ENCODE data around the gene ELL.

Gene ELL

DNA sequence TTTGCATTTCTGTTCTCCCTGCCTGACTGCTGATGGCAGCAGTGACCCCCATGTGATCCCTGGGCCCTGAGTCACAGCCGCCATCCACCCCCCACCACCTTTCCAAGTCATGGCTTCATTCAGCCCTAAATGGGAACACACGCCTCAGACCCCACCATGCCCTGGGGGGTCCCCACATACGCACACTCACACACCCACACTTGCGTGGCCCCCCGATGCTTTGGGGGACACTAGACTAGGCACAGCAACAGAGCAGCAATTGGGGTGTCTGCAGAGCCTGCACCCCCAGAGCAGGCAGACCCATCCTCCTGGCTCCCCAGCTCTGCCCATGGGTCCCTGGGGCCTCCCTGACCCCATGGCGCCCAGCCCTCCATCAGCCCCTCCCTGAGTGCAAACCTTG is 78.5 kb downstream of the ELL start:
- H3K4me3 Mint-ChIP-seq: no peak overlapping the region
- TF ChIP-seq, protein P1, sequence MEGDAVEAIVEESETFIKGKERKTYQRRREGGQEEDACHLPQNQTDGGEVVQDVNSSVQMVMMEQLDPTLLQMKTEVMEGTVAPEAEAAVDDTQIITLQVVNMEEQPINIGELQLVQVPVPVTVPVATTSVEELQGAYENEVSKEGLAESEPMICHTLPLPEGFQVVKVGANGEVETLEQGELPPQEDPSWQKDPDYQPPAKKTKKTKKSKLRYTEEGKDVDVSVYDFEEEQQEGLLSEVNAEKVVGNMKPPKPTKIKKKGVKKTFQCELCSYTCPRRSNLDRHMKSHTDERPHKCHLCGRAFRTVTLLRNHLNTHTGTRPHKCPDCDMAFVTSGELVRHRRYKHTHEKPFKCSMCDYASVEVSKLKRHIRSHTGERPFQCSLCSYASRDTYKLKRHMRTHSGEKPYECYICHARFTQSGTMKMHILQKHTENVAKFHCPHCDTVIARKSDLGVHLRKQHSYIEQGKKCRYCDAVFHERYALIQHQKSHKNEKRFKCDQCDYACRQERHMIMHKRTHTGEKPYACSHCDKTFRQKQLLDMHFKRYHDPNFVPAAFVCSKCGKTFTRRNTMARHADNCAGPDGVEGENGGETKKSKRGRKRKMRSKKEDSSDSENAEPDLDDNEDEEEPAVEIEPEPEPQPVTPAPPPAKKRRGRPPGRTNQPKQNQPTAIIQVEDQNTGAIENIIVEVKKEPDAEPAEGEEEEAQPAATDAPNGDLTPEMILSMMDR (IDR thresholded peaks at IDR 0.05): no peak
- H3K9me3 Mint-ChIP-seq: no peaks in the 10 kb centered on the region
- peaks cover 68% of the 10 kb centered on the region for H3K4me1 Mint-ChIP-seq
- DNase-seq: no peak
- H3K27ac Mint-ChIP-seq: peak overlapping the region; percentile 93
- H3K27me3 Mint-ChIP-seq (ENCODE audit: low read depth, poor library complexity): peaks cover 4% of the 10 kb centered on the region
- peaks cover 11% of the 10 kb centered on the region for H3K36me3 Mint-ChIP-seq (ENCODE audit: low read depth)

- H3K9me3 Mint-ChIP-seq: no peaks in the 10 kb centered on the region
- H3K4me3 Mint-ChIP-seq: no peak overlapping the region
- peaks cover 65% of the 10 kb centered on the region for H3K4me1 Mint-ChIP-seq
Measured at GRCh38 chr19:18442941-18443340, 78.9 kb downstream of the ELL start.

GRCh38 chr19:18441804-18442788 is 79.8 kb downstream of the ELL start:
- DNase-seq: no peak
- Mint-ChIP-seq H3K4me1 (peaks cover 59% of the 10 kb centered on the region), H3K27ac (no peak overlapping the region), H3K36me3 (ENCODE audit: low read depth) (peaks cover 7% of the 10 kb centered on the region), H3K9me3 (no peaks in the 10 kb centered on the region), H3K4me3 (no peak overlapping the region), H3K27me3 (ENCODE audit: low read depth, poor library complexity) (peaks cover 4% of the 10 kb centered on the region)
- TF ChIP-seq, protein P1 (IDR thresholded peaks at IDR 0.05): no peak

More at GRCh38 chr19:18442941-18443340, 78.9 kb downstream of the ELL start:
- Mint-ChIP-seq H3K27me3 (ENCODE audit: low read depth, poor library complexity) (peaks cover 4% of the 10 kb centered on the region), H3K36me3 (ENCODE audit: low read depth) (peaks cover 7% of the 10 kb centered on the region), H3K27ac (peak overlapping the region; percentile 50)
- TF ChIP-seq, protein P1 (IDR thresholded peaks at IDR 0.05): no peak
- DNase-seq: no peak

DNA sequence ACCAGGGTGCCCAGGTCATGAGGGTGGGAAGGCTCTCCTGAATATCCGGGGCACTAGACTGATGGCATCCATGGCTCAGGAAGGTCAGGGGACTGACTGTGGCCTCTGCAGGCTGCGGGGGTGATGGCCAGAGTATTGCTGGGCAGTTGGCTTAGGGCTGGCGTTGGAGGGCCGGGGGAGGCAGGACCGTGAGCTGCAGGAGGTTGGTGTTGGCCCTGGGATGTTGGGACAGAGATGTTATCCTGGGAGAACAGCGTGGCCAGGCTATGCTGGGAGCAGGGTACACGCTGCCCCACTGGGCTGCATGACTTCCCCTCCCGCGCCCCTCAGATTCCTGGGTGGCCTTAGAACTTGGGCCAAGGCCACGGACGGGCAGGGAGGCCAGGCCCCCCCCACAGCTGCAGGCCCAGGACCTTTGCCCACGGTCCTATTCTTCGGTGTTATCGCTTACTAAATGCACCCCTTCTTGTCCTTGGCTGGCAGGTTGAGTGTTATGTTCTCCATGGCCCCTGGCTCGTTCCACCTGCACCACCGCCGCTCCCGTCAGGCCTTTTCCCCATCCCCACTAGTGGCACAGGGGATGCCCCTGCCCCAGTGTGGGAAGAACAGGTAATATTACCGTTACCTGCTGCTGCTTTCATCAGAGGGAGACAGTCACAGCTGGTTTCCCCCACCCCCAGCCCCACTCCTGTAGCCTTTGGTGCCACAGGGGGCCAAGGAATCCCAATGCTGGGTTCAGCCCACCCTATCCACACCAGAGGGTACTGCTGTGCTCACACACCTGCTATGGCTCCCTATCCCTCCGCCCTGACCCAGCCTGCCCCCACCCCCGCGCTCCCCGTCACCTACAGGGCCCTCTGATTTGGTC is 80.7 kb downstream of the ELL start:
- Mint-ChIP-seq H3K27me3 (ENCODE audit: low read depth, poor library complexity) (peaks cover 4% of the 10 kb centered on the region), H3K27ac (peak overlapping the region; percentile 54), H3K4me1 (peaks cover 54% of the 10 kb centered on the region), H3K4me3 (no peak overlapping the region), H3K9me3 (no peaks in the 10 kb centered on the region), H3K36me3 (ENCODE audit: low read depth) (peaks cover 8% of the 10 kb centered on the region)
- no peak for DNase-seq
- TF ChIP-seq, protein P1 (IDR thresholded peaks at IDR 0.05): no peak

DNA sequence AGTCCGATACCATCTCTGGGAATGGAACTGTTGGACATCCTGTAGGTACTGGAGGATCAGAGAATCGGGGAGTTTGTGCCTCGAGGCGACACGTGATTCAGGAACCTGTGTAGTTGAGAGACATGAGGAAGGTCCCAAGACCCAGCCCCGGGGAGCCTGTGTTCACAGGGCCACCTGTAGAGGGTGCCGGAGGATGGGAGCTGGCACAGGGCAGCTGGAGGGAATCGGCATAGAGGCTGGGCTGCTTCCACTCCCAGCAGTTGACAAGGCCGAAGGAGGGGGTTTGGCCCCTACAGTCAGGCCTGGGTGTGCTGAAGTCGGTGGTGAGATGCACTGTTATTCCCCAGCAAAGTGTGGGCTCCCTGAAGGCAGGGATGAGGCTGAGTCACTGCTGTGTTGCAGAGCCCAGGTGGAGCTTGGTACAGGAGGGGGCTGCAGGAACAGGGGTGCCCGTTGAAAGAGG is 81.4 kb downstream of the ELL start:
- H3K36me3 Mint-ChIP-seq (ENCODE audit: low read depth): peaks cover 13% of the 10 kb centered on the region
- peaks cover 4% of the 10 kb centered on the region for H3K27me3 Mint-ChIP-seq (ENCODE audit: low read depth, poor library complexity)
- peak overlapping the region; percentile 69 for H3K27ac Mint-ChIP-seq
- H3K4me1 Mint-ChIP-seq: peaks cover 55% of the 10 kb centered on the region
- H3K4me3 Mint-ChIP-seq: no peak overlapping the region
- TF ChIP-seq, protein P1 (IDR thresholded peaks at IDR 0.05): no peak
- no peaks in the 10 kb centered on the region for H3K9me3 Mint-ChIP-seq
- DNase-seq: no peak
